CD4-positive, alpha-beta T cell treated with Interleukin-15 for 4 hours (primary cell): ENCODE measurements around the gene IL2RA.
"Not testable (repeated sequence)": the region's sequence is repeated elsewhere in the genome, so short reads cannot be mapped to it uniquely, and the experiment has no call there.

ENCODE experiments used
- DNase-seq: peaks from one replicate; pipeline ENCODE4 v3.0.0-alpha.2; 2020; ENCODE audit warnings: low spot score

The IL2RA gene

DNA sequence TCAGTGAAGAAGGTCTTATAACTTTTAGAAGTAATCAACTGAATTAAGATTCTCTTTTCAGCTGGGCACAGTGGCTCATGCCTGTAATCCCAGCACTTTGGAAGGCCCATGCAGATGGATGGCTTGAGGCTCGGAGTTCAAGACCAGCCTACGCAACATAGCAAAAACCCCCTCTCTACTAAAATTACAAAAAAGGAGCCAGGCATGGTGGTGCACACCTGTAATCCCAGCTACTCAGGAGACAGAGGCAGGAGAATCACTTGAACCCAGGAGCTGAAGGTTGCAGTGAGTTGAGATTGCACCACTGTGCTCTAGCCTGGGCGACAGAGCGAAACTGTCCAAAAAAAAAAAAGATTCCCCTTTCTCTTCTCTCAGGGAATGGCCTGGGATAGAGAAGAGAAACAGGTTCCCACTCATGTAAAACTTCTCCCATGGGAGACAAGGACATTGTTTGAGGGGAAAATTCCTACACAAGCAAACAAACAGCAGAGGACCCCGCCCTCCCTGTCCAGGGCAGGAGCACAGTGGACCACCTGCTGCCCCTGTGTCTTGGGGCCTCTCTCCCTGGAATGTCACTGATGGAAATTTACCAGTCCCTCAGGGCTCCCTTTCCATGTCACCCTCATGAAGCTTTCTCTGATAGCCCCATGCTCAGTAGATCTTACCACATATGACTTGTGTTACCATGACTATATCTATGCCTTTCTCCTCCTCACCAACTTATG is 5.6 kb downstream of the IL2RA start:
- DNase-seq: no peak

DNA sequence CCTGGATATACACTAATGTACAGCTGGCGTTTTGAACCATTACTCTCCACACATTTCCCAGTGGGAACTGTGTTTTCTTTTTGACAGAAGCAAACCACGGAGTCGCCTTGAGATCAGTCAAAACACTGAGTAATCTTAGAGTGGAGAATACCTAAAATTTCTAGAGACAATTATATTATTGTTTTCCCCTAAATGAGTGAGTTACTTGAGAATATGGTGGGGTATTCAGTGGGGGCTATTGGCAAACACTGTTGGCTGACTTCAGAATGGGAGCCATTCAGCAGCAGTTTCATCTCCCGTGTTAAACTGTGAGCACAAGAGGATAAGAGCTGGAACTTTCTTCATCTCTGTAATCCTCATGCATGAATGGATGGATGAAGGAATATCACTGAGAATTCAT is 6.2 kb downstream of the IL2RA start:
- no peak for DNase-seq

DNA sequence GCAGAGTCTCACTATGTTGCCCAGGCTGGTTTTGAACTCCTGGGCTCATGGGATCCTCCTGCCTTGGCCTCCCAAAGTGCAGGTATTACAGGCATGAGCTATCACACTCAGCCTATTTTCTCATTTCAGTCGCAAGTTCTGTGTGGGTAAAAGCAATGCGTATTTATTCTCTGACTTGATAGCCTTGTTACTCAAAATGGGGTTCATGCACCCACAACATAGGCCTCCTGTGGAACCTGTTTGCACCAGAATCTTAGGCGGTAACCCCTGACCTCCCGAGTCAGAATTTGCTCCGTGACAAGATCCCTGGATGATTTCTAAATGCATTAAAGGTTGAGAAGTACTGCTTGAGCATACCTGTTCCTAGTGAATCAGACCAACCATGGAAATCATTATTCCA is 7.3 kb downstream of the IL2RA start:
- DNase-seq: no peak

DNA sequence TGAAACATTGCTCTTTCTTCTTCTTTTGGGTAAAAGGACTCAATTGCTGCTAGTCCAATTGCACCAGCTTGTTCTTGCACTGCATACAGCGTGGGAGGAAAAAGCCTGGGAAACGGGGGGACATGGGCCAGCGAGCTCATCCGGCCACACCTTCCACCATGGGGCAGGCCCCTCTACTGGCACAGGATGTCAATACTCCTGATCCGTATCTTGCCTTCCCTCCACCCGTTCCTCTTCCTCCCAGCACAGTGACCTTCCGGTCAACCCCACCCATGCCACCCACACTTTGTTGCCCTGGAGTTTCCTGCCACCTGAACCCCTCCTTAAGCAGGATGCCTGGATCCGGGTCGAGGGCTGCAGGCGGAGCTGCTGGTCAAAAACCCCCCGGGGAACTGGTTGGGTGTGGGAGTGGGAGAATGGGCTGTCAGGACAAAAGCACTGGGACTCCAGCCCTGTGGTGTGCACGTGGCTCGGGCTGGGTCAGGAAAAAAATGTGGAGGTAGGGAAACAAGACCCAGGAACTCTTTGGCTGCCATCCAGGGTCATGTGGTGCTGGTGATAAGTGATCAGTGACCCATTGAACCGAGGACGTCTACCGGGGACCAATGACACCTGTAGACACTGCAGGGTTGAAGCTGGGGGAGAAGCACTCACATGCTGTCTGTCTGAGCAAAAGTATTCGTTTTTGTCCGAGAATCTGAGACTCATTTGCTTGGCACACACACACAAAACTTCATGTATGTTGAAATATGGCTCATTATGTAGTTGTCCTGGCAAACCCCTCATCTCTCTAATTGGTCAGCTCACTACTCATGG is 8.1 kb downstream of the IL2RA start:
- DNase-seq: no peak

DNA sequence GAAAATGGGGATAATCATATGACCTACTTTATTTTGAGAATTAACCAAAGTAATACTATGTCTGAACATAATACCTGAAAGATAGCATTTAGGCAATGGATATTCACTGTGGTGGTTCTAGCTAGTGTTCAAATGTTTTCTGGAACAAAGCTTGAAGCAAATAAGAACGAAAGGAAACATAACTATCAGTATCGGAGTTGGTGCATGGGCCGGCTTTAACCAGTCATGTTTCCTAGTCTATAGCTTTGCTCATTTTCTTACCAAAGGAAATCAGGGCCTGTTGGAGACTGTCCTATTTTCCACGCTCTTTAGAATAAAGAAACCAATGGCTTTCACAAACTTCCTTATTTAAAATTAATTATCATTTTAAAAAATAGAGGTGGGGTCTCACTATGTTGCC is 8.9 kb downstream of the IL2RA start:
- no peak for DNase-seq

DNA sequence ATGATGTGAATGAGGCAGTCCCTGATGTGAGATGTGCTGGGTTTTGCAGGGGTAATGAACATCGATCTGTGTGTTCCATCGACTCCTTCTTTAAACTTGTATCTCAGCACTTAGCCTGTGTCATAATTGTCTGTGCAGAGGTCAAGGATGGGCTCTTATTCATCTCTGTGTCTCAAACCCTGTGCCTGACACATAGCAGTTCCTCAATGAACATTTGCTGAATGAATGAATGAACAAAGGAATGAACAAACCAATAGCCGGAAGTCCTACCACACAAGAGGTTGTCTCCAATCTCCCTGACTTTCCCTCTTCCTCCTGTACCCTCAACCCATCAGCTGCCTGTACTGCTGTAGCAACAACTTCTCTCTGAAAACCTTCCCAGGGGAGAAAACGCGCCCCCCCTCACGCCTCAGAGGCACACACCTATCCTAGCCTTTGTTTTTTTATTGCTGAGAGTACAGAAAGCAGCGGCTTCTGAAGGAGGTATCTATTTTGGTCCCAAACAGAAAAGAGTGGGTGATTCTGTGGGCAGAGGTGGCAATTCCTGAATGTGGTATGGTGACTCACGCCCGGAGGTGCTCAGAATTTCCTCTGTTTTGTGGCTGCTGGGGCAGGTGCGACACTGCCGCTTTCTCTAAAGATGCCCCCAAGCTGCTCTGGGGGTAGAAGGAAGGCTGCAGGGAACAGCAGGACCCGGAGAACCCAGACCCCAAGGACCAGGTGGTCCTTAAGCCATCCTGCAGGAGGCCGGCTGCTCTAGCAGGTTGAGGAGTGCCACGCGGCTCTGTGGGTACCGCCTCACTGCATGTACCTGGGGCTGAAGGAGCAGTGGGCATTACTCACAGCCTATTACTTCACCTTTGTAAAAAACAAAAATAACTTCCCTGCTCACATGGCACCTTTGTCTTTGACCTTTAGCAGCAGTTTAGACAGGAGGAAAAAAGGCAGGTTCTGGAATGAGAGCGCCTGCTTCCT is 9.6 kb downstream of the IL2RA start:
- DNase-seq: peak; percentile 84

DNA sequence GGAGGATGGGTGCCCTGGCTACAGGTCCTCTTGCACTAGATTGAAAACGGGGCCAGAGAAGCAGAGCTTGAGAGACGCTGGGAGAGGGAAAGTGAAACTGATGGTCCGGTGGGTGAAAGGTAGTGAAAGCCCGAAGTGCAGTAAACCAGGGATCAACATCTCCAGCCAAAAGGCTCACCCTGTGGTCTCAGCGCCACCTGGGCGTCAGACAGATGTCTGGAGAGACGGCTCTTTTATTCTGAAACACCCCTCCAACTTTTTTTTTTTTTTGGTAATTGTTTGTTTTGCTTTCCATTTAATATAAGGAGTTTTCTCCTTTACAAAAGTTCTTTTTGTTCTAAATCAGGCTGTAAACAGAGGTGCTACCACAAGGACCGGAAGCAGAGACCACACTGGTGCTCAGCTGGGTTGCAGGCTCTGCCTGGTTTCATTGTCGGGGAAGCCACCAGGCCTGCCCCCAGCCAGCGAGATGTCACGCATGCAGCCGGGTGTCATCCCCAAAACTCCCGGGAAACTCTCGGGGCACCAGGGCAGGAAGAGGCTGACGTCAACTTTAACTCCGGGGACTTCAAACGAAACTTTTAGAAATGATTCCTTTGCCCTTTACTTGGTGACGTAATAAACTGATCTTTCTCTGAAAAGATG is 11.2 kb downstream of the IL2RA start:
- DNase-seq: peak; percentile 95

DNA sequence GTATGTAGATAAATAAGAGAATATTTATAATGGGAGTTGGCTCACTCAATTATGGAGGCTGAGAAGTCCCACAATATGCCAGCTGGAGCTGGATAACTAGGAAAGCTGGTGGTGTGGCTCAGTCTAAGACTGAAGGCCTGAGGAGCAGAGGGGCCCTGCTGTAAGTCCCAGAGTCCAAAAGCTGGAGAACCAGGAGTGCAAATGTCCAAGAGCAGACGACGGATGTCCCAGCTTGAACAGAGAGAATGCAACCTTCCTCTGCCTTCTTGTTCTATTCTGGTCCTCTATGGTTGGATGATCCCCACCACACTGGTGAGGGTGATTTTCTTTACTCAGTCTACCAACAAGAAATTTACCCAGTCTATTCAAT is 13.2 kb downstream of the IL2RA start:
- no peak for DNase-seq

DNA sequence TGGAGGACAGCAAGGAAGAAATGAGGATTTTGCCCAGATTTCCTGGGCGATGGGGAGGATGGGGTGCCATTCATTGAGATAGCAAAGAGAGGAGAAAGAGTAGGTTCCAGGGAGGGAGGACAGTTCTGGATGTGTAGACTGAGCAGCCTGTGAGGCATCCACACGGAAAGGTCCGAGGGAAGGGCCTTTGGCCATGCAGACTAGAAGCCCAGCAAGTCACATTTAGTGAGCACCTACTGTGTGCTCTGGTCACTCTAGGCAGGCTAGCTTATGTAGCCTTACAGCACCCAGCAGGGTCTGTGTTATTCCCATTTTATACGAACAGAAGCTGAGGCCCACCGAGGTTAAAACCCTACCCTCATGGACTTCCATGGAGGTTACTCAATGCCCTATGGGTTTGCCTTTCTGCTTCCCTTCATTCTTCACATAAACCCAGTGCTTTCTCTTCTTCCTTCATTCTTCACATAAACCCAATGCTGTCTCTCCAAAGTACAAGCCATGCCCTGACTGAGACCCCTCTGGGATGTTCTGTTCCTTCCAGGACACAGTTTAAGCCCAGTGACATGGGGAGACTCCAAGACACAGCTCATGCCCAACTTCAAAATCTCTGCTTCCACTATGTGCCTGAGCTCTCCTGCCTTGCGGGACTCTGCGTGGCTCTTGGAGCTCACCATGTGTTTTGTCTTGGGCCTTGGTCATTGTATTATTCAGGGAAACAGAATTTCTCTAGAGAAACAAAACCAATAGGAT is 13.7 kb downstream of the IL2RA start:
- no peak for DNase-seq

DNA sequence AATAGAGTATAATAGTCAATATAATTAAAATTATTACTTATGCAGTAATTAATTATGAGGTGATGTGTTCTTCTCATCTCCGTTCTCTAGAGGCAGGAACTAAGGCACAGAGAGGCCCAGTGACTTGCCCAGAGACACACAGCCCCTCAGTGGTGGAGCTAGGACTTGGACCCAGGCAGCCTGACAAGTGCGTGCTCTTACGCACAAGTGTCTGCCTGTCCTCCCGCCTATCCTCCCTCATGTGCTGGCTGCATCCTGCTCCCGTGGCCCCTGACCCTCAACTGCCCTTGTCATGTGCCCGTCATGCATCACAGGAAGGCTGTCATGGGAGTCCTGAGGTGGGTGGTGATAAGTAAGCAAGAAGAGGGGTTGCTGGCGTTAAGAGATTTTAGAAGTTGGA is 14.3 kb downstream of the IL2RA start:
- DNase-seq: no peak

DNA sequence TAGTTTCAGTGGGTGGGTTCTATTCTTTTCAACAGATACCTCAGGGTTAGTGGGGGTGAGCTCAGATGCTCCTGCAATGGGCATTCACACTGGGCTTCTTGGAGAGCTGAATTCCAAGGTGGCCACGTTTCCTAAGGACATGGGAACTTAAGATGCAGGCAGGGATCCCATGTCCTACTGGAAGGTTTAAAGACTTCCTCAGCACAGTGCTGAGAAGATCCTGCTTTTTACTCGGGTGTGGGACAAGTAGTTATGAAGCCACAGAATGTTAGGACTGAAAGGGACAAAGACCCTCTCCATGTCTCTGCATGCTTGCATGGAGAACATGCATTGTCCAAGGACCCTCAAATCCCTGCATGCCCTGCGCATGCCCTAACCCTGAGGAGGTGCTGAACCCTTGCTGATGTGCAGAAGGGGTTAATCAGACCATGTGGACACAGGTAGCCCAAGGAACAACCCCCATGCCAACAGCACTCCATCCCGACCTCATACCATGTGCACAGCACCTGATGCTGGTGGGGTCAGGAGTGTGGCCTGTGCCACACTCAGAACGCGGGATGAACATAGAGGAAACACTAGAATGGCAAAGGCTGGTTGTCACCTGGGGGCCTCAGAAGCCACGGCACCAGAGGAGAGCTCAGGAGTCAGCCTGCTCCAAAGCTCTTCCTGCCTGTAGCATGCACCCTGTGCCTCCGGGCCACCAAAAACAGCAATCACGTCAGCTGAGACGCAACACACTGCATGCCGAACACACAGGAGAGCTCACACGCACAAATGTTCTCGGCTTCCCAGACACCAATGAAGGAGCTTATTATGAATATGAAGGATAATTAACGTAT is 15.2 kb downstream of the IL2RA start:
- no peak for DNase-seq

DNA sequence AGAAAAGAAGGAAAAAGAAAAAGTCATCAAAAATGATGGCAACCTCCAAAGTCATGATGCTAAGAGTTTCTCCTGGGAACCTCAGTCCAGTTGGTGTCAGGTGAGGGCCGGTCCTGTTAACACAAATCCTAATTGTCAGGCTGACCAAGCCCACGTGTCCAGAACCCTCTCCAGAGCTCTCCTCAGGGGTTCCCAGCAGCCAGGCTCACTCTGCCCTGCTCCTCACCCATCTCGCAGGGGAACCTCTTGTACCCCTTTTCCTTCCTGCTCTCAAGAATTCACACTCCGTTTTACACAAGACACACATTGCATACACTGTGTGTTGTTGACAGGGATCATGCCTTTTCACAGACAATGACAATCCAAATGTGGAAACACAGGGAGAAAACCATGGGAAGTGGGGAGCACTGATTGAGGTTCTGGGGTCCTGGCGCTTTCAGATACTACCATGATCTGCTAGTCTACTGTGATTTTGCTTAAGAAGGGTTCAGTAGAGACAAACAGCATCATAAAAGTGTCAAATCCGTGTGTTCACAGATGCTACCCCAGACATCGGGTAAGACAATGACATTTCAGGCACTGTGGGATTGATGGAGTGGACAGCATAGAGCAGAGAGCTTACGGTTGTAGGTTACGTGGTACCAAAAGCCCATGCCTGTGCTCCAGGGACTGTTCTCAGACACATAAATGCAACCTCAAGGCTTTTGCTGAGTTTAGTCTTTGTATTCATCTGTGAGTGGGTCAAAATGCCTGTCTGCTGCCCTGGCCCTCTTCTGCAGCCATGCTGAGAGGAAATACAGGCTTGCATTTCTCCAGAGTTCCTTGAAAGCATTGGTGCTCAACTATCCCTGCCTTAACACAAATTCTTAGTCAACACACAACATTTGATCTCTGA is 16.0 kb downstream of the IL2RA start:
- no peak for DNase-seq

DNA sequence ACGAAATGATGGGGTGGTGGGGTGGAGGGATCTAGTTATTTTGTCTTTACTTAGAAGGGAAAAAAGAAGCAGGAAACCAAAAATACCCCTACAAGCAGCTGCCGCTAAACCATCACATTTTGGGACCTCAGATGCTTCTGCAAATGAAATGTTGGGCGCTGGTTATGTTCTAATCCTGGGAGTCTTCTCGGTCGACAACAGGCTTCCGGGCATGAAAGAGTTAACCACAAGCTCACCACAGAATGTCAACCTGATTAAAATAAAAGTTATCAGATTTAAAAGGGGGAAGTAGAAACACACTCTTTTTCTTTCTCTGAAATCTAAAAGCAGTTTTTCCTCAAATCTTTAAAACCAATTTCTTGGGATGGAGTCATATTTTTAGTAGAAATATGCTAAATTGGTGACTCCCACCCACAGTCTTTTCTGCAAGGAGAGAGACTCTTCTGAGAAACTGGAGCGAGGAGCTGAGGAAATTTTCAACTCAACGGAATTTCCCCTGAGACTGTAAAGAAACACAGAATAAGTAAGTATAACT is 16.8 kb downstream of the IL2RA start:
- DNase-seq: peak; percentile 74

DNA sequence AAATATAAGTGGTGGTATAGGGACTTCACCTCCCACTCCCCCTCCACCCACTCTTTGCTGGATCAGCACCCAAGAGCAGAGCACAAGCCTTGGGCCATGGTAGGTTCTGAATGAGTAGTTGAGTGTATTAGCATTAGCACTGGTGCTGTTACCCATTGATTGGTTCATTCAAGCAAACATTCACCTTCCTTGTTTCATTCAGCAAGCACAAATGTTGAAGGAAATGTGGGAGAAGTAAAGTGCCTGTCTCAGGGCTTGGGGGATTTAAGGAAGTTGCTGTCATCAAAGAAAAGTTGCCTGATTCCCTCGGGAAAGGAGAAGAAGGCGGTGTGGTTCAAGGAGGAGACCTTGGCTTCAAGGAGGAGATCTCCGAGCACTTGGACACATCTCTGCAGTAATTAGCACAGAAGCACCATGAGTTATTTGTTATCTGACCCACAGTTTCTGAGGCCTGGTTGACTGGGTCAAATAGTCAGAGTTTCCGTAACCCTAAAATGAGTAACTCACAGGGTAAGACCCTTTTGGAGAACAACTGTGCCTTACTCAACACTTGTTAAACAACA is 17.3 kb downstream of the IL2RA start:
- DNase-seq: no peak

DNA sequence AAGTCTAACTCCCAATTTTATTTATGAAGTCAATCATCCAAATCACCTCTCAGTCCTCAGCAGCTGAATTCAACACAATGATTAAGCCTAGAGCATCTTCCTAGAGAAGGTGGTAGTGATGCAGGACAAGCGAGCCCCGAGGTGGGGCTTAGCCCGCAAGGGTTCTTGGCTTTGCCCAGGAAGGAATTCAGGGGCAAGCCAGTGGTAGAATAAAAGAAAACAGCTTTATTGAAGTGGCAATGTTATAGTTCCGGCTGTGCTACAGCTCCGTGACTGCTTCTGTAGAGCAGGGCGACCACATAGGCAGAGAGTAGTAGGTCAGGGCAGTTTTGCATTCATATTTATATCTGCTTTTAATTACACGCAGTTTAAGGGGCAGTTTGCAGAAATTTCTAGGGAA is 18.1 kb downstream of the IL2RA start:
- DNase-seq: no peak

DNA sequence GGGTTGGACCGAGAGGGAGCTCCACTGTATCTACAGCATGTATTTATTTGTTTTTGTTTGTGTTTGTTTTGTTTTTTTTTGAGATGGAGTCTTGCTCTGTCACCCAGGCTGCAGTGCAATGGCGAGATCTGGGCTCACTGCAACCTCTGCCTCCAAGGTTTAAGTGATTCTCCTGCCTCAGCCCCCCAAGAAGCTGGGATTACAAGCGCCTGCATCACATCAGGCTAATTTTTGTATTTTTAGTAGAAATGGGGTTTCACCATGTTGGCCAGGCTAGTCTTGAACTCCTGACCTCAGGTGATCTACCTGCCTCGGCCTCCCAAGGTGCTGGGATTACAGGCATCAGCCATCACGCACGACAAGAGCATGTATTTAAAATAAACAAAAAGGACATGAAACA is 18.8 kb downstream of the IL2RA start:
- DNase-seq: not testable (repeated sequence)

DNA sequence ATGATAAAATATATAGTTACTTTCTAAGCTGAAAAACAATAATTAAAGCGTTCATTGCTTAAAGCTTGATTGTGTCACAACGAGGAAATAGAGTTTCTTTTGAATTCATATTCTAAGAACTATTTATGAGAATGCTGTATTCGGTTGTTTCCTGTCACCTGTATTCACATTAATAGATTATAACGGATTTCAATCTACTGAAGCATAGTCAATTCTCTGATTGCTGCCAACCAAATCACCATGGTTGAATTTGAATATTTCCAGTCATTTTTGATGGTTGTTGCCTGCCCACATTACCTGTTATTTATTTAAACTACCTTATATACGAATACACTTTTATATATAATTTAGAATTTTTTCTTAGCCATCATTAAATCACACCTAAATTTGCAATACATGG is 22.0 kb downstream of the IL2RA start:
- DNase-seq: no peak

DNA sequence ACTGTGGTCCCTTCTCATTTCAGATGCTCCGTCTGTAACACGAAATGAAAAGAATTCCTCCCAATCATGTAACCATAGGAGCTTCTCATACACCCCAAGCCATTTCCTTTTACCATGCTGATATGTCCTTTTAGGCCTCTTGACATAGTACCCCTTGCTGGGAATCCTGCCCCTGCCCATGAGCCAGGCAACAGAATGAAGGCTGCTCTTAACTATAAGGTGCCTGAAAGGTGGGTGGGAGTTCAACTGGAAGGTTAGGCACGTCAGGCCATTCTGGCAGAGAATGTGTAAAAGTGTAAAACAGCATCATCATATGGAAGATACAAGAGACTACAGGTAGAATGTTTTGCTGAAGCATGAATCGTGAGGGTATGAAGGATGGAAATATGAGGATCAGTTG is 22.5 kb downstream of the IL2RA start:
- no peak for DNase-seq
